HG02885 (cell line): ENCODE data around the gene SCTR.

ENCODE experiments used
- ATAC-seq: cut with Tn5 transposase; IDR thresholded peaks from one replicate; pipeline ENCODE4 v1.9.1; 2021; ENCODE audit warnings: mild to moderate bottlenecking; ENCODE audit not compliant: unreplicated experiment, poor library complexity

SCTR gene

DNA sequence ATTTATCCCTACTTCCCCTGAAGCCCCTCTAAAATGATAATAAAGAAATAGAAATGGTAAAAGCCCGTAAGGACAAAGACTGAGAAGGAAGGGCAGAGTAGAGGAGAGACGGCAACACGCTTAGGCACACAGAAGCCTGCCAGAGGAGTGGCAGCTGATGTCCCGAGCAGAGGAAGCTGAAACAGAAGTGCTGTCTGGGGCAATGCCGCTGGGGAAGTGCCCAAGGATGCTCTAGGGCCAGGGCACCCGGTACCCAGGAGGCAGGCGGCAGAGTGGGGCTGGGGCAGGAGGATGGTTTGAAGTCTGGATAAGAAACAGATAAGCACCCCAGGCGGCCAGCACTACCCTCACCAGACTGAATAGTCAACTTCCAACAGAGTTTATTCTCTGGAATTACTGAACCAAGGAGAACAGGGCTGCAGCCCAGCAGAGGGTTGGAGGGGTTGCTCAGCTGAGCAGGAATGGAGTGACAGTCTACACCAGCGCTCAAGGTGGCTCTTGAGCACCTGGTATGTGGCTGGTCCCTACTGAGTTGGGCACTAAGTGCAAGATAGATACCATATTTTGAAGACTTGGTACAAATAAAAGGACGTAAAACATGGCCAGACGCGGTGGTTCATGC is 70.2 kb downstream of the SCTR start:
- no peak for ATAC-seq

- ATAC-seq, result no peak
These were observed 72.8 kb downstream of the SCTR start for GRCh38 chr2:119451336-119452050.

DNA sequence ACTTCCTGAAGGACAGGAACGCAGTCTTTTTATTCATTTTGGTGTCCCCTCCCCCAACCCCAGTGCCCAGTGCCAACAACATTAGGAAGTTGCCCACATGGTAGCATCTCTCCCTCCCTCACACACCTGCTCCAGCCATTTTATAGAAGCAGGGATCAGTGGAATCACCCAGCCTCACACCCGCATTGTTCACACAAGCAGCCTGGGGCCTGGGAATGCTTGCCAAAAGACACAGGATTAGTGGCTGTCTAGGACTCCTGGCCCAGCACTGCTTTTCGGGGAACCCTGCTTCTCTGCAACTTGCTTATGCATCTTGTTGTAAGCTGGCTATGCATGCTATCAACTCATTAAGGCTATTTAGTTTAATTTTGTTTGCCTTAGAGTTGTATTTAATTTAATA is 74.8 kb downstream of the SCTR start:
- no peak for ATAC-seq

DNA sequence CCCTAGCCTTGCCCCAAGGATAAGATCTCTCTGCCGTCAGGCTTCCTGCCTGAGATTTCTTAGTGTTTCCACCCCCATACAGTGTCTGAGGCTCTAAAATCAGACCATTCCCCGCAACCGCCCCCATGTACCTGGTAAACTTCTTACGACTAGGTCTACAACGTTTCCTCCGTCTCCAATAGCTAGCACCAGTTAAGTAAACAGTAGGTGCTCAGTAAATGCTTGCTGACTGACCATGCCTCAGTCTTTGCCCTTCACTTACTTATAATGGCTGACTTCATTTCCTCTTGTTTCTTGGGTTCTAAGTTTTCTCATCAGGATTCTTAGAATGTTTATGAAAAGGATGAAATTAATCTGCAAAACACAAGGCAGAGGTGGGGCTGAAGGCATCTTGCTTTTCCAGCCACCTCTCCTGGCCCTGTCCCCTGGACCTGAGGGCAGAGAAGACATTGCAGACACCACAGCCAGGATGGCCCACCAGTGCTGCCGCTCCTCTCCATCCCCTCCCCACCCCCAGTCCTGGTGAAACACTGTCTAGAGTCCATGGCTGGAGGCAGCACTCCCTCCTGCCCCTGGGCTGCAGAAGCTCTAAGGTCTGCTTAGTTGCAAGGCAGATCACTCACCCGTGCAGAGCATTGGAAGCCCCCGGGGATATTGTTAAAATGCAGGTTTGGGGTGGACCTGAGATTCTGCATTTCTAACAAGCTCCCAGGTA is 75.7 kb downstream of the SCTR start:
- no peak for ATAC-seq

- no peak for ATAC-seq
These were observed 78.2 kb downstream of the SCTR start for GRCh38 chr2:119446037-119446436.

DNA sequence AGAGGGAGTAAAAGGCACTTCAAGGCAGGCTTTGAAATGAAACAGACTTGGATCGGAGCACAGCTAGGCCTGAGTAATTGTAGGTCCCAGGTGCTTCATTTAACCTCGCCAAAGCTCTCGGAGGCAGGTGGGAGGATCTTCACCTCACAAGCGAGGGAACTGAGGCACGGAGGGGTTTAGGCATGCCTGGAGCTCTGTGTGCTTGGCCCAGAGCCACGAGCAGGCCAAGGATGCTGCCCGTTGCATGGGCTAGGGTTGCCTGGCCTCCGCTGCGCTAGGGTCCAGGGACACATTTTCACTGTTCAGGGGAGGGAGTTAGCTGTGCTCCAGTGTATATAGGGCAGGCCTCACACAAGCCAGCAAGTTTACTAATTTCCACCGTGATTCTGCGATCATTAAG is 81.4 kb downstream of the SCTR start:
- no peak for ATAC-seq

GRCh38 chr2:119442226-119442619 is 82.1 kb downstream of the SCTR start:
- no peak for ATAC-seq

DNA sequence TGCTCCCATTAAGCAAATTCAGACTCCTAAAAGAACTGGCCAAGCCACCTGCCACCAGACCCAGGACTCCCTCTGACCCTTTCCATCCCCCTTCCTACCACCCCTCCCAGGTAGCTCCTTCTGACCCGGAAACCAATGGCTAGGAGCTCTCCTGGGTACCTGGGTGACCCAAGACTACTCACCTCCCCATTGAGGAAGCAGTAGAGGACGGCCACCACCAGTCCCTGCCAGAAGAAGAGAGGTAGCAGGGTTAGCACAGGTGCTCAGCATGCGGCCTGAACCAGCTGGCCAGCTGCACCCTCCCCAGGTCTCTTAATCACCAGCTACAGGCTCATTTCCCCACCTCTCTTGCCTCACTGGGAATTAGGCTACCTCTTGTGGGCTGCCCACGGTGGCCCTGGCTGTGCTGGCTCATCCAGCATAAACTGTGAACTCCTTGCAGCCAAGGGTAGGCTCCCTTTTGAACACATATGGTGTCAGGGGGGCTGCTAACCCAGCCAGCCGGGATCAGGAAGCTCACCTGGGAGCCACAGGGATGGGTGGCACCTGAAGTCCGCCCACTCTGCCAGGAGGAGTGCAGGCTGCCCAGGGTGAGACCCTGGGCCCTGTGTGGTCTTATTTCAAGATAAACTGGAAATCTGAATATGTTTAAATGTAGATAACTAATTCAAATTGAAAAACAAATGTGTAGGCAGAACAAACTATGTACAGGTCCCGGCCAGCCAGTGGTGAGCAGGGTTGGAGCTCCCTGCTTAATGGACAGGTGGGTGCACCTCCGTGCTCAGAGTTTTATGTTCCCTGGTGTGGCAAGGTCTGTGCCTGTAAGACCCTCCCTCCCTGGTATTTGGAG is 82.7 kb downstream of the SCTR start:
- no peak for ATAC-seq

- ATAC-seq, result no peak
These were observed 83.4 kb downstream of the SCTR start for GRCh38 chr2:119440873-119441272.

- no peak for ATAC-seq
These were observed 83.8 kb downstream of the SCTR start for GRCh38 chr2:119440501-119440870.

GRCh38 chr2:119439574-119440500 is 84.4 kb downstream of the SCTR start:
- ATAC-seq, result no peak

- no peak for ATAC-seq
These were observed 85.5 kb downstream of the SCTR start for GRCh38 chr2:119438726-119439284.

DNA sequence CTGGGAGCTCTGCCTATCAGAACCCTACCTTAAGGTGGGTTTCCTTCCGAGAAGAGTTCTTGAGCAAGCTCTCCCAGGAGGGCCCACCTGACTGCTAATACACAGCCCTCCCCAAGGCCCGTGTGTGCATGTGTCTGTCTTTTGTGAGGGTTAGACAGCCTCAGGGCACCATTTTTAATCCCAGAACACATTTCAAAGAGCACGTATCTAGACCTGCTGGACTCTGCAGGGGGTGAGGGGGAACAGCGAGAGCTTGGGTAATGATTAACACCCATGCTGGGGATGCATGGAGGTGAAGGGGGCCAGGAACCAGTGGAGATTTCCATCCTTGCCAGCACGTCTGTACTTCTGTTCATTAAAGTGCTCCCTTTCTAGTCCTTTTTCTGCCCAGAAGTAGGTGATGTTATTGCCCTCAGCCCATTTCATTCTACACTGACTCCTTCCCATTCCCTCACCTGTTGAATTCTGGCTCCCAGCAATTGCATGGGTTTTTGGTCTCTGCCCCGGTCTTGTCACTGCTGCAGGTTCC is 86.1 kb downstream of the SCTR start:
- ATAC-seq, result no peak

DNA sequence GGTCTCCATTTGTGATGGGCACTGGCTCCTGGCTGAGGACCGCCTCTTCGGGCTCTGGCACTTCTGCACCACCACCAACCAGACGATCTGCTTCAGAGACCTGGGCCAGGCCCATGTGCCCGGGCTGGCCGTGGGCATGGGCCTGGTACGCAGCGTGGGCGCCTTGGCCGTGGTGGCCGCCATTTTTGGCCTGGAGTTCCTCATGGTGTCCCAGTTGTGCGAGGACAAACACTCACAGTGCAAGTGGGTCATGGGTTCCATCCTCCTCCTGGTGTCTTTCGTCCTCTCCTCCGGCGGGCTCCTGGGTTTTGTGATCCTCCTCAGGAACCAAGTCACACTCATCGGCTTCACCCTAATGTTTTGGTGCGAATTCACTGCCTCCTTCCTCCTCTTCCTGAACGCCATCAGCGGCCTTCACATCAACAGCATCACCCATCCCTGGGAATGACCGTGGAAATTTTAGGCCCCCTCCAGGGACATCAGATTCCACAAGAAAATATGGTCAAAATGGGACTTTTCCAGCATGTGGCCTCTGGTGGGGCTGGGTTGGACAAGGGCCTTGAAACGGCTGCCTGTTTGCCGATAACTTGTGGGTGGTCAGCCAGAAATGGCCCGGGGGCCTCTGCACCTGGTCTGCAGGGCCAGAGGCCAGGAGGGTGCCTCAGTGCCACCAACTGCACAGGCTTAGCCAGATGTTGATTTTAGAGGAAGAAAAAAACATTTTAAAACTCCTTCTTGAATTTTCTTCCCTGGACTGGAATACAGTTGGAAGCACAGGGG is 87.1 kb downstream of the SCTR start:
- ATAC-seq, result no peak

- no peak for ATAC-seq
These were observed 88.4 kb downstream of the SCTR start for GRCh38 chr2:119435953-119436297.

DNA sequence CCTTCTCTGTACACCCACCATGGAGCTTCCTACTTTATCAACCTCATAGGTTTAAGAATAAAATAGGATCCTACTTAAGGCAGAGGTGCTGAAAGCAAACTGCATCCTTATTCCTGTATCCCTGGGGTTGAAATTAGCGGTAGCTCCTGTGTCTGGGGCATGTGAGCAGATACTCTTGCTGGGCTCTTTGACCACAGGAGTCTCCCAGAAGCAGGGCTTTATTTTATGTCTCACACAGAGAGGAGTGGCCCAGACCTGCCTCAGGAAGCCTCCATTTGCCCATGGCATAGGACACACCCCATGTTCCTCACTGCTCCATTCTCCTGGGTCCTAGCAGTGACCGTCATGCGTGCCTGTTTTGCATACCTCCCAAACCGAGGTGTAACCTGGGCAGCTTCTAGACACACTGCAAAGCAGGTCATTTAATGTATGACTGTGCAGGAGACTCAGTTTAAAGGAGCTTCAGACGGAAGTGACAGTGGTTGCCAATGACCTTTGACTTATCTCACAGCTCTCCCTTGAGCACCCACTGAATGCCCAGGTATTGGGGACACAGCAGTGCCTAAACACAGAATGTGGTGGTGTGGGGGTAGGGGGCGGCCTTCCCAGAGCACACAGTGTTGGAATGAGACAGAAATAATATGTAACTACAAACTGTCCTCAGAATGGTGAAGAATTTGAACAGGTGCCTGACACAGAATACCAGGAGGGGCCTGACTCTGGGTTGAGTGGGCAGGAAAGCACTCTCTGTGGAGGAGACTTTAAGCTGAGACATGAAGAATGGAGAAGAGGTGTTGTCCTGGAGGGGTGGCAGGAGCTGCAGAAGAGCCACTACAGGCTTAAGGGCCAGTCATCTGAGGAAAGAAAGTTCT is 89.0 kb downstream of the SCTR start:
- ATAC-seq, result no peak

DNA sequence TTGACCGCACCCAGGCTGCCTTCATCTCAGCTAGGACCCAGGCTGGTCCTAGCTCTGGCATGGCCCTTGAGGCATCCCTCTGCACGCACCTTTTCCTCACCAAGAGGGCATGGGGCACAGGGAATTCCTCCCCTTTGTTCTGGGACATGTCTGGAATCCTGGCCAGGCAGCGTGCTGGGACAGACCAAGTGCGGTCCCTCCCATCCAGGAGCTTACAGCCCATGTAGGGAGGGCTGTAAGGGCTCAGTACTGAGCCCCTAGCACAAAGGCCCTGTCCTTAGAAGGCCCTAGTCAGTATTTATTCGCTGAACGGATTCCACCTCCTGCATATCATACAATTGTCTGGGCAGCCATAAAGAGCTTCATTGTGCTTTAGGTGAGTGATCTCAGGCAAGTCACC is 89.6 kb downstream of the SCTR start:
- ATAC-seq, result no peak
